Panc1 (cell line): ENCODE data around the gene DPP4. TPM values are rescaled to one million over a fixed set of nuclear protein-coding genes. Genes with fewer than 3 reads are reported as not detected.

Experiments used
- ATAC-seq: fragments of 200-7000 bp; cut with Tn5 transposase; 2 replicates; pipeline ENCODE4 v1.9.1; 2020; ENCODE audit warnings: mild to moderate bottlenecking, moderate library complexity
- BruUV-seq: library from RNA; stranded (reverse); fragments of 400-500 nt; replicated peaks from 2 replicates; lab custom pipeline; 2021; lab: Mats Ljungman, UMichigan
- CTCF ChIA-PET: fragments of 300-600 bp; sonication (Branson Sonifier 250); formaldehyde crosslinking; loops from one replicate; lab custom pipeline; 2022; ENCODE audit warnings: antibody characterized with exemption; lab: Charles Lee
- POLR2A ChIA-PET: fragments of 300-600 bp; sonication (Branson Sonifier 250); formaldehyde crosslinking; loops from one replicate; lab custom pipeline; 2022; ENCODE audit warnings: antibody characterized with exemption; lab: Charles Lee
- DNase-seq: peaks from one replicate; pipeline ENCODE4 v3.0.0-alpha.2; 2010; ENCODE audit warnings: low read depth, low spot score
- H3K27ac ChIP-seq: 2 replicates; pipeline ENCODE4 v1.5.1; 2011; ENCODE audit warnings: mild to moderate bottlenecking, low read length, inconsistent platforms
- H3K27me3 ChIP-seq: fragments of 200-500 bp; sonication (Bioruptor generic); 2 replicates; pipeline ENCODE4 v1.6.0; 2014; ENCODE audit warnings: low read length, inconsistent platforms; ENCODE audit not compliant: control insufficient read depth, insufficient read depth
- H3K36me3 ChIP-seq: fragments of 200-500 bp; sonication (Bioruptor generic); 2 replicates; pipeline ENCODE4 v1.5.1; 2014; ENCODE audit warnings: inconsistent platforms, mild to moderate bottlenecking, low read length, moderate library complexity; ENCODE audit not compliant: control insufficient read depth, insufficient read depth
- H3K4me1 ChIP-seq: 2 replicates; pipeline ENCODE4 v1.5.1; 2011; ENCODE audit warnings: inconsistent platforms, mild to moderate bottlenecking, low read length, moderate library complexity; ENCODE audit not compliant: control insufficient read depth, insufficient read depth
- H3K4me3 ChIP-seq, 2 experiments: 2 replicates each; pipeline ENCODE4 v1.5.1; 2011 to 2012; ENCODE audit warnings: low read depth in 2 of 2, low read length in 2 of 2, mild to moderate bottlenecking in 2 of 2, inconsistent platforms in 1 of 2, moderate library complexity in 1 of 2
- H3K9me3 ChIP-seq: fragments of 200-500 bp; sonication (Bioruptor generic); 2 replicates; pipeline ENCODE4 v1.5.1; 2014; ENCODE audit warnings: low read depth, mild to moderate bottlenecking, inconsistent platforms, low read length, moderate library complexity; ENCODE audit not compliant: control insufficient read depth, insufficient read depth
- CTCF ChIP-seq: fragments of 450-650 bp; IDR thresholded peaks from 2 replicates; pipeline ENCODE4 v1.5.1; 2017; ENCODE audit warnings: mild to moderate bottlenecking
- POLR2AphosphoS5 ChIP-seq: IDR thresholded peaks from 2 replicates; pipeline ENCODE4 v1.6.1; 2012; ENCODE audit warnings: mild to moderate bottlenecking, low read depth, low read length, moderate library complexity
- REST ChIP-seq, 2 experiments: IDR thresholded peaks; 2 replicates each; pipeline ENCODE4 v1.6.1; 2011 to 2012; ENCODE audit warnings: low read depth in 2 of 2, control low read depth in 1 of 2, low read length in 1 of 2, mild to moderate bottlenecking in 1 of 2, moderate library complexity in 1 of 2; ENCODE audit not compliant: insufficient read depth in 1 of 2
- SIN3A ChIP-seq: IDR thresholded peaks from 2 replicates; pipeline ENCODE4 v1.6.1; 2012; ENCODE audit warnings: low read depth, mild to moderate bottlenecking, low read length, moderate library complexity, borderline replicate concordance; ENCODE audit not compliant: insufficient read depth
- TCF7L2 ChIP-seq: IDR thresholded peaks from 2 replicates; pipeline ENCODE4 v1.6.1; 2011; ENCODE audit warnings: mild to moderate bottlenecking, low read depth, low read length, inconsistent platforms
- in situ Hi-C: cut with HindIII; loops from 2 replicates; pipeline ENCODE4 v1.10.0; 2016; ENCODE audit warnings: low sequenced_read_pairs, low pct_unique_long_range_greater_than_20kb
- intact Hi-C: fragments of 100-400 bp; cut with micrococcal nuclease; formaldehyde crosslinking; loops from one replicate; pipeline ENCODE4 v1.10.0; 2022; ENCODE audit not compliant: unreplicated experiment
- total RNA-seq: library from RNA; stranded (reverse); gene quantifications from one replicate; pipeline ENCODE4 v1.2.1, GENCODE V29; 2021; ENCODE audit not compliant: unreplicated experiment

Gene DPP4
- total RNA-seq, 1 experiment from 2014 or later = 0.23 TPM

GRCh38 chr2:161956738-161957137 lies 117.3 kb downstream of the DPP4 start:
- ATAC-seq (no peak), DNase-seq (no peak)
- in situ Hi-C loops = no loop called here
- Histone ChIP-seq H3K4me1 (no peaks in the 10 kb centered on the region), H3K4me3 (no peak overlapping the region), H3K27ac (no peak overlapping the region), H3K27me3 (peaks cover 2% of the 10 kb centered on the region; the same call in 1 of the 2 replicates), H3K9me3 (no peaks in the 10 kb centered on the region), H3K36me3 (no peaks in the 10 kb centered on the region)
- no TSS peak for BruUV-seq
- TF ChIP-seq SIN3A (no peak), POLR2AphosphoS5 (no peak), REST (IDR thresholded peaks at IDR 0.05; ENCODE audit: insufficient read depth in 1 of 2, low read depth in 2 of 2, low read length in 1 of 2) (no peak), CTCF (no peak), TCF7L2 (no peak)
- CTCF ChIA-PET = no interaction called here
- POLR2A ChIA-PET = no interaction called here
- intact Hi-C loops = no loop called here

GRCh38 chr2:161955211-161955610 lies 118.8 kb downstream of the DPP4 start:
- DNase-seq (no peak), ATAC-seq (no peak)
- BruUV-seq = no TSS peak
- CTCF ChIA-PET = no interaction called here
- in situ Hi-C loops = no loop called here
- Histone ChIP-seq H3K36me3 (no peaks in the 10 kb centered on the region), H3K9me3 (no peaks in the 10 kb centered on the region), H3K4me1 (no peaks in the 10 kb centered on the region), H3K4me3 (no peak overlapping the region), H3K27ac (no peak overlapping the region), H3K27me3 (peaks cover 2% of the 10 kb centered on the region; the same call in 1 of the 2 replicates)
- POLR2A ChIA-PET = no interaction called here
- intact Hi-C loops = no loop called here
- TF ChIP-seq REST (IDR thresholded peaks at IDR 0.05; ENCODE audit: insufficient read depth in 1 of 2, low read depth in 2 of 2, low read length in 1 of 2) (no peak), SIN3A (no peak), TCF7L2 (no peak), POLR2AphosphoS5 (no peak), CTCF (no peak)
